Stimulated activated CD8-positive, alpha-beta memory T cell treated with anti-CD3 and anti-CD28 coated beads, Interleukin-15, amount 100 ng/mL, for 48 hours (primary cell): ENCODE measurements around the gene GBGT1.

Experiments
- DNase-seq, 2 donors: peaks; one replicate each; pipeline ENCODE4 v3.0.0-alpha.2; 2020; ENCODE audit warnings: low read depth in 2 of 2

The GBGT1 gene

GRCh38 chr9:133113949-133114885 lies 49.5 kb downstream of the GBGT1 start:
- no peak for DNase-seq

DNA sequence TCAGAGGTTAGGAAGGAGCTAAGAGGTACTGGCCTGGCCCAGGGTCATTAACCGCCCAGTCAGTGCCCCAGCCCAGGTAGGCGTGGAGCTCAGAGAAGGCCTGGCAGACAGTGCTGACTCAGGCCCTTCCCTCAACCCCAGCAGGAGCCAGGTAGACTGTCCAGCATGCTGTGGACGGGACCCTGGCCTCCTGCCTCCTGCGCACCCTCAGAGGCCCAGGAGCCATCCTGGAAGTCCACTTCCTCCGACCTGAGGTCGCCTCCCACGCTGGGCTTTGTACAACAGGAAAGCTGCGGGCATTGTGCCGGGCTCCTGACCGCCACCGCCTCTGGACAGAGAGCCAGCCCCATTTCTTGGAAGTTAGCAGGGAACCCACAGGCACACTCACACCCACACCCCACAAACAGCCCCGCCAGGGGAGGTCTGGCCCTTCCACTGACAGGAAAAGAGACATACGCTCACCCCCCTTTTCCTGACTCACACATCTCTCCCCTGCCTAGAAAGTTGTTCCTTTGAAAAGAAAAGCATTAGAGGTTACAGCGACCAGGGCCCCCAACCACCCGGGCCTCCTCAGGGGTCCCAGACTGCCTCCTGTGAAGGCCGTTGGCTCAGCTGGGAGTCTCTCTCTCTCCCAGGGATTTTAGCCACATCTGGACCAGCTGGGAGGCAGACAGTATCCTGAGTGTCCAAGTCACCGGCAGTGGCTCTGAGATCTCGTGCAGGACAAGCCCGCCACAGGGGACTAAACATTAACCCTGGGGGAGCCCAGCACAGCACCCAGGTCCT lies 50.4 kb downstream of the GBGT1 start:
- no peak for DNase-seq

DNA sequence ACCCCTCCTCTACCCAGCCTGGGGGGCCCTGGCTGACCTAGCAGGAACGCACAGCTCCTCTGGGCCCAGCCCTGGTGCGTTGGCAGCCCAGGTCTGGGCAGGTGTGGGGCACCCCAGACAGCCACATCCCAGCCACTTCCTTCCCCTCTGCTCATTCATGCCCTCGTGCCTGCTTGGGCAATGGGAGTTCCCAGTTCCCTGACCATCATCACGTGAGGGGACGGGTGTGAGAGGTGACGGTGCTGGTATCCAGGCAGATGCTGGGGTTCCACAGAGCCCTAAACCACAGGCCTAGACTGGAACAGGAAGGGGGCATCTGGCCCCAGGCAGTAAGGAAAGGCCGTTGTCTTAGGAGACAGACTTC lies 51.1 kb downstream of the GBGT1 start:
- DNase-seq: no peak

DNA sequence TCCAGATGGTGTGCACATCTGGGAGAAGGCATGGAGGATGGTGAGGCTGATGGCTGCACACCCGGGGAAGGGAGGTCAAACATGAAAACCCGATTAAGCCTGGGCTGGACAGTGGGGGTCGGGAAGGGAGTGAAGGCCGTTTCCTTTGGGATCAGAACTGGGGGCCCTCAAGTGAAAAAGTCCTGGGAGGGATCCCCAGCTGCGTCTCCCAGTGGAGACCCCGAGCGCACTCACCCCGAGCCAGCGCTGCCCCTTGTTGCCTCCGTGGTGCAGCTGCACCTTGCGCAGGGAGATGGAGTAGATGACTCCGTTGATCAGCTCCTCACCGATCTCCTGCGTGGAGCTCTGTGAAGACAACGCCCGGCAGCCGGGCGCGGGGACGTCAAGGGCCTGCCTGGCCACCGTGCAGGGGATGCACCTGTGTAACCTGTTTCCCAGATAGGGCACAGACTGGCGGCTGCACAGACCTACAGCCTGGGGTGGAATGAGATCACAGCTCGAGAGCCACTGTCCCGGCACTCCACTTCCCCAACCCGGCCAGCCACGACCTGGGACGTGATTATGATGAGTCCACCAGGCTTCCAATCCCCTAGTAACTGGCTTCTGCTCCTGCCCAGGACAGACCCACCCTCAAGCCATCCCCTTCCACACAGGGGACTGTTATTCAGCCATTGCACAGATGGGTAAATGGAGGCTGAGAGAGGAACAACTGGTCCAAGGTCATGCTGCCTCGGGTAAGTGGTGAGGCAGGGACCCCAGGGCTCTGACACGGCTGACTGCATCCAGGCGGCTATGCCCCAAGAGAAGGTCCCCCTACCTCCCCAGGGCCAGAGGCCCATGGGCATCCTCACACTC lies 51.7 kb downstream of the GBGT1 start:
- no peak for DNase-seq

GRCh38 chr9:133109931-133110650 lies 53.6 kb downstream of the GBGT1 start:
- no peak for DNase-seq

DNA sequence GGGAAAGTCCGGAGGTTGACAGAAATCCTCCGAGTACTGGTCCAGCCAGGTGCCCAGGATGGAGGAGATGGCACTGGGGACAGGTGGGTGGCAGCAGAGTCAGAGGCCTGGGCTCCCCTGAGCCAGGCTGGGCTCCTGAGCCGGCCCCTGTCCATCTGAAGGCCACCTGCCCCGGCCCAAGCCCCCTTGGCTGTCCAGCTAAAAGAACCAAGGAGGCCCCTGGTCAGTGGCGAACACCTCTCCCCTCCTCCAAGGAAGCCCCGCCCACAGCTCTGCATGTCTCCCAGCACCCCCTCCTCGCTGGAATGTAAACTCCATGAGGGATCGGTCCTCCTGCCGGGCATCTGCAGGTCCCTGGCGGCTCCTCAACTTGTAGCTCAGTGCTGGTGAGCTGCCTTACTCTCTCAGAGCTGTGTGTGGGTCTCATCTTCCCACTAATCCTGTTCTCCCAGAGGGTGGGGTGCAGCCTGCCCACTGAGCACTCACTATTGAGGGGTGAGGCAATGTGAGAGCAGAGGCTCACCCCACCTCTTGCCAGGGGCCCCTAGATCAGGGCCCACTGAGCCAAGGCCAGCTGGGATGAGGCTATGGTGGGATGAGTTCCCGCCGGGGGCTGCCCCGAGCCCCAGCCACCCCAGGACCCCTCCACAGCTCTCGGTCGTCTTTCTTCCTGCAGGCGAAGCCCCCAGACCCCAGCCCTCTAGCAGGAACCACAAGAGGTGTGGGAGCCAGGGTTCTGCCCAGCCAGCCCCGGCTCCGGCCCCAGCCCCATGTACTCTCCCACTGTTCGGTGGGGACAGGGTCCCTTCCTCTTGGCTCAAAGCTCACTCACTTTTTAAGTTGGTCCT lies 54.7 kb downstream of the GBGT1 start:
- DNase-seq: no peak

DNA sequence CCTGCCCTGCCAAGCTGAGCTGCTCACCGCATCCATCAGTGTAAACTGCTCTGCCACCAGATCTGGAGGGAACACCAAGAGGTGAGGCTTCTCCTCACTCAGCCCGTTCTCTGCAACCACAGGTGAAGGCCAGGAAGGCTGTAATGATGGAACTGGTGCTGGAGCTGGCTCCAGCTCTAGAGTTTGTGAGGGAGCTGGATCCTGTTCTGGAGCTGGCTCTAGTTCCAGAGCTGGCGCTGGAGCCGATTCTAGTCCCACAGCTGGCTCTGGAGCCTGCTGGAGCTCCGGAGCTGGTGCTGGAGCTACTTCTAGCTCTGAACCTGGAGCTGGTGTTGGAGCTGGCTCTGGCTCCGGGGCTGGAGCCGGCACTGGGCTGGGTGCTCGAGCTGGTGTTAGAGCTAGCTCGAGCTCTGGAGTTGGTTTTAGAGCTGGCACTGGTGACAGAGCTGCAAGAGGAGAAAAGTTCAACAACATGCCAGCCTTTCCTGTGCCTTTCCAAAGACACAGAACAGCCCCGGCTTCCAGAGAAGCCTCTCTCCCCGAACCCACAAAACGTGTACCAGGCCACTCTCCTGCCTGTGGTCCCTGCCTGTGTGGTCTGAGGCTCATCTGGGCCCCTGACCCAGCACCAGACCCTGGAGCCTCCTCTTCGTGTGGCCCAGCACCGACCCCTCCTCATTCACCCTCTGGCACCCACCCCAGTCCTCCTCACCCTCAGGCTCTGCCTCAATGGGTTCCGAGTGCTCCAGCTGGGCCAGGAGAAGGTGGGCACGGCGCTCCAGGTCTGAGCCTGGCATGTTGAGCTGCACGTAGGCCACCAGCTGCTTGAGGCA lies 55.5 kb downstream of the GBGT1 start:
- no peak for DNase-seq

GRCh38 chr9:133107245-133107722 lies 56.4 kb downstream of the GBGT1 start:
- DNase-seq: no peak

GRCh38 chr9:133106511-133107244 lies 57.0 kb downstream of the GBGT1 start:
- no peak for DNase-seq

DNA sequence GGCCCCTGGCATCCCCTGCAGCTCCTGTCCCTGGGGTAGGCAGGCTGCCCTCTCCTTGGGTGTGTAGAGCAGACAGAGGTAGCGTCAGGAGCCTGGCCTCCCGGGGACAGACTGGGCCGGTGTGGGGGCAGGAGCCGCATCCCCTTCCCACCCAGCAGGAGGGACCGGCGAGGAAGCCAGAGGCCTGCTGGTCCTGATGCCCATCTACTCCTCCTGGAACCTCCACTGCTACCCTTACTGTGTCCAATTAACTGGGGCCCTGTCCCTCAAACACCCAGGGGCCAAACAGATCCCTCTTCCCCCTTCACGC lies 58.3 kb downstream of the GBGT1 start:
- no peak for DNase-seq

- DNase-seq: no peak
Observed at GRCh38 chr9:133104718-133105460, 58.8 kb downstream of the GBGT1 start.

DNA sequence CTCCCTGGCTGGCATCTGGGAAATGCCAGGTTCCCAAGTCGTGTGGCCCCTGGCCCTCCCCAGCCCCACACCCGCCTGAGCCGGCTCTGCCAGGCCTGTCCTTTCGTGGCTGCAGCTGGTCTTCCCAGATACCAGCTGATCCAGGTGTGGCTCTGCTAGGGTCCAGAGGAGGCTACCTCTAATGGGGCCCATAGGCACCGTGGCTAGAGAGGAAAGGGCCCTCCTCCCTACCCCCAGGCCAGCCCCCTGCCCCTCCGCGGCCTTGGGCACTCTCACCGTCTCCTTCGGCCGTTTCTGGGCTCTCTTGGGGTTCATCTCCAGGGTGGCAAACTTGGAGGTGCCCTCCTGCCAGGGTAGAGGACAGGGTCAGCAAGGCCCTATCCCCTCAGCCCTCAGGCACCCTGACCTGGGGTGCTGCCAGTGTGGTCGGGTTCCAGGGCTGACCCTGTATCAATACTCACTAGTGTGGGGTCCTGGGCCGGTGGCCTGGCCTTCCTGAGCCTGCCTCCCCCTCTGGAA lies 59.7 kb downstream of the GBGT1 start:
- no peak for DNase-seq

DNA sequence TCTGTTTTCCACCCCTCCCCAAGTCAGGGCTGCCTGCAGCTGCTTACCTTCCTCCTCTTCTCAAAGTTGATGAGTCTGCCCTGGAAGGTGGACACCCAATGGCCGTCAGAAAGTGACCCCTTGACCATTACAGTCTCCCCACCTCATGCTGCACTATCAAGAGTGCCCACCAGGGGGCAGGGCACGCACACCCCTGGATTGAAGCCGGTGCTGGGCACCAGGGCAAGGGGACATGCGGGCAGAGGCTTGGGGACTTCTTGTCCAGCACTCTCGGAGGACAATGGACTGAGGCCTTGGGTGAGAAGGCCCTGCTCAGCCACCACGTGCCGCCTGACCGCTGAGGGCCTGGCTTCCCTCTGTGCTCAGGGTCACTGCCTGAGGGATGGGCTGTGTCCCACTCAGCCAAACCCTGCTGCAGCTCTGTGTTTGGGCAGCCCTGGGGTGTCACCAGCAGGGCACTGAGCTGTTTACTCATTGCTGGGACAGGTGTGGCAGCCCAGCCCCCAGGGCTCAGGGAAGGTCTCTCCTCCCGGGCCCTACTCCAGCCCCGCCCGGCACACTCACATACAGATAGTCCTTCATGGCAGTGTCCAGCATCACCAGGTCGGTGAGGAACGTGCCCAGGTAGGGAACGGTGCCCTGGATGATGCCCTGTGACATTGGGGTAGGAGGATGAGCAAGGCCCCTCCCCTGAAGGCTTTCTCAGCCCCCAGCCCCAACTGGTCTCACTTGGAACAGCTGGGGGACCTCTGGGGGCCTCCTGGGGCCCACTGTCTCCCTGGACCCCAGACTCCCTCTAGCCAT lies 60.3 kb downstream of the GBGT1 start:
- DNase-seq: no peak
